IPS-NIHi7 (cell line): Measurements from ENCODE around the gene GLI1.
"Not testable (repeated sequence)": the region's sequence is repeated elsewhere in the genome, so short reads cannot be mapped to it uniquely, and the experiment has no call there.

Experiments used
- DNase-seq: peaks from one replicate; pipeline ENCODE4 v3.0.0; 2012; ENCODE audit warnings: mixed read lengths; ENCODE audit errors: extremely low spot score

GLI1 gene

DNA sequence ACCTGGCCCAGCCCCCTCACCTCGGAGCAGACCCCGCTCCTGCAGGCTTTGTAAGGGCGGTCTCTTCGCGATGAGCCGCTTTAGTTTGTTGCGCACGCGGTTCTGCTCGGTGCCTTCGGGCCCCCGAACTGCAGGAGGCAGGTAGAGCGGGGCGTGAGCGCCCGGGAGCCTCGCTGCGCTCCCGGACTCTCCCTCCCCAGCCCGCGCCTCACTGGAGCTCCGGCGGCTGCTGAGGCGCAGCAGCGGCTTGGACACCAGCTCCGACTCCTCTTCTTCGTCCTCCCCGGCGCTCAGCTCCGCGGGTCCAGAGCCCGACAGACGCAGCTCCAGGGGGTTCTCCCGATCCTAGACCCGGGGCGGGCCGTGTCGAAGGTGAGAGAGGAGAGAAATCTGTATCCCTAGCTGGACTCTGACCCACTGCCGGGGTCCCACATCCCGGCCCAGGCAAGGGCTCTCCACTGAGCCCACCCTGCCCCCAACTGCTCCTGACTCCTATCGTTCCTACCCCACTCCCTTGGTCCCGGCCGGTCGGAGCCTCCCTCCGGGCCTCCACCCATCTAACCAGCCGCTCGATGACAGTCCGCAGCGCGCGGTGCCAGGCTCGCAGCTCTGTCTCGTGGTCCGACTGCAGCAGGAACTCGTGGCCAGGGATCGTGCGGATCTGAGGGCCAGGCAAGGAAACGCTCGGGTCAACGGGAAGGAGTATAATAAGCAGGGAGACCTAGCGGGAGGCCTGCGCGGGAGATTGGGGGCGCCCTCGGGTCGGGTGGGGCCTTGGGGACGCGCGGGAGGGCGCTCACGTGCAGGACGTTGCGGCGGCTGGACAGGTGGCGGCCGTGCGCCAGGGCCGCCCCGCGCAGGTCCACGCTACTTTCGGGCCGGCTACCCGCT, 15.9 kb downstream of the GLI1 start:
- peak; percentile 55 for DNase-seq

DNA sequence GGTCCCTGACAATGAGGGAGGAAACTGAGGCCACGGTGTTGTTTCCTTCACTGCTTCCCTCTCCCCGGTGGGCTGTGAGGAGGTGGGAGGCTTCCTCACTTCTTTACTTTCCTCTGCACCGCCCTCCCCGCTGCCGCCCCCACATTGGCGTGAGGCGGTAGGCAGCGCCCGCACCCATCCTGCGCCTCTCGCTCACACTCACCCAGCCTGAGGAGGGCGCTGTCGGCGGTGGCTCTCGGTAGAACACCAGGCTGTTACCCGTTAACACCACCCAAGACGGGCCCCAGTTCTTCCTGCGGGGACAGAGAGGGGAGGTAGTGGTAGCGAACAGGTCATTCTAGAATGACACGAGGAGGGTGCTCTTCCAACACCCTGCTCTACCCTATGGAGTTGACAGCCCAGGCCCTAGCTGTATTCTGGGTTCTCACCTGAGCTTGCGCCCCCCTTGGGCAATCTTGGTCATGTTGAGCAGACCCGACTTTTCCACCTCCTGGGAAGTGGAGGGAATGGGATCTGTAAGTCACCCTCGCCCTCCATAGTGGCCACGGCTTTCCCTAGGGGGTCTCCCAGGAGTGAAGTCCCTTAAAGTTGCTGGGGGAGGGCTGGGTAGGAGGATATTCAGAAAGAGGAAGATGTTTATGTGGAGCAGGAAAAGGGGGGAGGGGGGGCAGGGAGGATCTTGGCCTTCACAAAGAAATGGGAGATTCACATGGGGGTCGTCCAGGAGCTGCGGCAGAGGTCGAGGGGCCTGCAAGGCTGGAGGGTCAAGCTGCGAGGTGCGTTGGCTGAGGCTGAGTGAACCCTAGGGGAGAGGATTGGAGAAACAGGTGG, 16.8 kb downstream of the GLI1 start:
- peak; percentile 56 for DNase-seq

DNA sequence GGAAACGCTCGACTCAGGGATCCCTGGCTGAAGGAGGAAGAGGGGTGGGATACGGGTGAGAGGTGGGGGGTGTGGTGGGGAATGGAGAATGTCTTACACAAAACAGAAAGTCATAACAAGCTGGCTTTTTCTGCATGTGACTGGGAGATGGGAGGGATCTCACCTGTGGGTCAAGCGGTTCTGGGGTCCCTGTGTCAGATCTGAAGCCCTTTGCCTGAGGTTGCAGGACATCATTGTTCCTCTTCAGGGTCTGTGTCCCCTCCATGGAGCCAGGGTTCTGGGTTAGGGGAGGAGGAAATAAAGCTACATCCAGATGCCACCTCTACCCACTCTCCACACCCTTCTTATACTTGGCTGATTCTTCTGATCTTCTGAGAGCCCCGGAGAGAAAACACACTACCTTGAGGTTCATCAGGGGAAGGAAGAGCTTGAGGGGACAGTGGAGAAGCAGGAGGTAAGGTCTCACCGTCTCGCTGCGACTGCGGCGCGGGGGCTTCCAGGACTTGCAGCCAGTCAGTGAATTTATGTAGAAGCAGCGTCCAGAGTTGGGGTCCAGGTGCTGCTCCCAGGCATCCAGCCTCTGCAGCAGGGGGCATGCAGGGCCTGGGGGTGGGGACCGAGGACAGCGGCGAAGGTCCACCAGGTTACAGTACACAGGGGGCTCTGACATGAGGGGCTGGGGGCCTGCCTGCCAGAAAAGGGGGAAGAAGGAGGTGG, 17.6 kb downstream of the GLI1 start:
- no peak for DNase-seq

DNA sequence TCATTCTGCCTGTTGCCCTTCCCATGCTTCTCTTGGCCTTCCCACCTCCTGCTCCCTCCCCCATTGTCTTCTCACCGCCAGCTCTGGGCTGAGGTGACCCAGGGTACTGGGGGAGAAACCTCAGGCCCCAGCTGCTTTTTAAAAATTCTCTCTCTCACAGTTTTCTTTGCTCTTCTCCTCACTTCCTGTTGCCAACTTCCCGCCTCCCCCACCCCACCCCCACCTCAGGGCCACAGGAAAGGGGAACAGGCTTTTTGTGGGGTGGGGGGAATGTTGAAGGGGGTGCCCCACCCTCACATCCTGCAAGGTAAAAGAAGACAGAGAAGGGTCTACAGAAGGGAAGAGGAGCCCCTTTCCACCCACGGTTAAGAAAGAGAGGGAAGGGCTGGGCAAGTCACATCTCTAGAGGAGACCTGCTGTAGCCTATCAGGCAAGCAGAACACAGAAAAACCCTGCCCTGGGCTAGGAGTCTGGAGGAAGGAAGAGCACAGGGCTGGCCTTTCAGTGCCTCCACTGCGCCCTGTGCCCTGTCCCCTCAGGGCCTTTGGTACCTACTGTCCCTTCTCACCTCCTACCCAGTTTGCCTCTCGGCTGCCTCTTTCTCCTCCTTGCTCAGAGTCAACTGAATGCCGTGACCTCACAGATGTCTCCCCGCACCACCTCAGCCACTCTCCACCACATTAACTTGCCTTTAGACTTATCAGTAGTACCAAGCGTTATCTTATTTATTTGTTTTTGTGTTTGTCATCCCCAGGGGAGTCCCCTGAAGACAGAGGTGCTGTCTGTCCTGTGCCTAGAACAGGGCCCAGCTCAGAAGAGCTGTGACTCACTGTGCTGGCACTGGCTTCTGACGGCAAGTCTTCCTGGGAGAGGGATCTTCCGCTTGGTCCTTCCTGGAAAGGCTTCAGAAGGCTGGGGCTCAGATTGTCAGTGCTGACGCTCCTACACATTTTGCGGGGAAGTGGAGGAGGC, 18.4 kb downstream of the GLI1 start:
- DNase-seq: no peak

DNA sequence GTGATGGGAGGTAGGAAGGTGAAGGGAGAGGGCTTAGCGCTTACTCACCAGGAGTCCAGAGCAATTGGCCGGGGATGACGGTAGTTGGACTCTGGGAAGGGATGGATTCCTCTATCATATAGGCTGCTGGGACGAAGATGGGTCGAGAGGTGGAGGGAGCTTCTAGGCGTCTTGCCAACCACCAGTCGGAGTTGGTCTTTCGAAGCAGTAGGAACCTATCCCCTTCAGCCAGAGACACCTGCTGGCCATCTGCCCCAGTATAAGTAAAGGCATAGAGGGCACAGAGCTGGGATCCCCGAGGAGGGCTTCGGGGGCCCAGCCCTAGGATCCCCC, 19.4 kb downstream of the GLI1 start:
- DNase-seq: no peak

DNA sequence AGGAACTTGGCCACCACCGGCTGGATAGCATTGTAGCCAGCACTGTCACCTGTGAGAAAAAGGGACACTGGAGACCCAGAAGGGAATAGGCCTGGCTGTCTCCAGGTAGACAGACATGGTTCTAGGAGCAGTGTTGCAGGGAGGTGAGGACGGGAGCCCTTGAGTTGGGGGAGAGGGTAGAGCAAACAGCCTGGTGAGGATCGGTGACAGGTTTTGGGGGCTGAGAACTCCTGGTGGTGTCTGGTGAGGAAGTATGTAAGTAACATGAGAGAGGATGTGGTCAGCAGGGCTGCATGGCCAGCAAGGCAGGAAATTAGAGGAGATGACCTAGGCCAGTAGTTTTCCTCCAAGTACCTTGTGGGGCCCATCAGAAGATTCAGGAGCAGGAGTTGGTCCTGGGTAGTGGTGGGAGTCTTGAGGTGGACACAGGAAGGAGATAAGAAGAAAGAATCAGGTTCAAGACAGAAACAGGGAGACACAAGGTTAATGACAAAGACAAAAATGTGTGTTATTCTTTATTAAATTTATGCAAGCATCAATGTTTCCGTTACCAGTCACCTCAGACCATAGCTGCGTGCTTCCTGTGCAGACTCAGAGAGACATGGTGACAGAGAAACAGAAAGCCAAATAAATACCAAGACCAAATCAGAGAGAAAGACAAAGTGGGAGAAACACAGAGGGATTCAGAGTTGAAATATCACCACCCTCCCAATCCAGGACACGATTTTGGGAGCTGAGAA, 20.0 kb downstream of the GLI1 start, which contains the start of gene ARHGAP9:
ARHGAP9 (minus strand) TSS at position 491 of the 740 bp plus-strand sequence; CDS start at position 31, 460 bp downstream.
- DNase-seq: no peak

DNA sequence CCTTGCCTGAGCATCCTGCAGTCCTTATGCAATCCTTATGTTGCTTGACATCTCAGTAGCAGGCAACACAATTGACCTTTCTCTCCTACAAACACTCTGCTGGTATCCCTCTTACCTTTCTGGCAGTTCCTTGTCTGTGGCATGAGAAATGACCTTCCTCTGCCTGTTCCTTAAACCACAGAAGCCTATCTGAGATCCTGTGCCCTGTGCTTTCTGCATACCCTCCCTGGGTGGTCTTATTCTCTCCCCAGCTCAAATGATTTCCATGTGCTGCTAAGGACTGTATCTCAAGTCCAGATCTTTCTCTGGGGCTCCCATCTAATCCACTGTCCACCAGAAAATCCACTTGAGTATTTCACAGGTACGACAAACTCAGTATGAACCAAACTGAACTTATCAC, 22.1 kb downstream of the GLI1 start:
- DNase-seq: no peak

DNA sequence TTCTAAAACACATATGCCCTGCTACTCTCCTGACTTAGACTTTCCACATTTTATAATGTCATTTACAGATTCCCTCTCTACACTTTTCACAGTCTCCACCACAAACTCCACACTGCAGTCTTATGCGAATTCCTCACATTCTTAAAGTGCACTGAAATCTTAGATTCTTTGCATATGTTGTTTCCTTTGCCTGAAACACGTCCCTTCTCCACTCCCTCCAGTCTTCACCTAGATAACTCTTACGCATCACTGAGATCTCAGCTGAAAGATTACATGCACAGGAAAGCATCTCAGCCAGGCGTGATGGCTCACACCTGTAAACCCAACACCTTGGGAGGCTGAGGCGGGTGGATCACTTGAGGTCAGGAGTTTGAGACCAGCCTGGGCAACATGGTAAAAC, 23.9 kb downstream of the GLI1 start:
- DNase-seq: no peak

DNA sequence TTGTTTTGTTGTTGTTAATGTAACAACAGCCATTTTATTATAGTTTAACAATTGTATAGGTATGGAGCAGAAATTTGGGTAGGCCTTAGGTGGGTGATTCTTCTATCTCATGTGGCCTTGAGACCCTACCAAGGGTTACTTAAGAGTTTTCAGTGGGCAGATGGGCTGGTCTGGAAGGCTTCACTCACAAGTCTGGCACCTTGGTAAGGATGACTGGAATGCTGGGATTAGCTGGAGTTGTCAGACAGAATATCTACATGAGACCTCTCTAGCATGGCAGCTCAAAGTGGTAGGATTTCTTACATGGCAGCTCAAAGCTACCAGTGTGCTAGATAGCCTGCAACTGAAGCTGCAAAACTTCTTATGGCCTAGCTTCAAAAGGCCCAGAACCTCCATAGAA, 26.1 kb downstream of the GLI1 start:
- no peak for DNase-seq

DNA sequence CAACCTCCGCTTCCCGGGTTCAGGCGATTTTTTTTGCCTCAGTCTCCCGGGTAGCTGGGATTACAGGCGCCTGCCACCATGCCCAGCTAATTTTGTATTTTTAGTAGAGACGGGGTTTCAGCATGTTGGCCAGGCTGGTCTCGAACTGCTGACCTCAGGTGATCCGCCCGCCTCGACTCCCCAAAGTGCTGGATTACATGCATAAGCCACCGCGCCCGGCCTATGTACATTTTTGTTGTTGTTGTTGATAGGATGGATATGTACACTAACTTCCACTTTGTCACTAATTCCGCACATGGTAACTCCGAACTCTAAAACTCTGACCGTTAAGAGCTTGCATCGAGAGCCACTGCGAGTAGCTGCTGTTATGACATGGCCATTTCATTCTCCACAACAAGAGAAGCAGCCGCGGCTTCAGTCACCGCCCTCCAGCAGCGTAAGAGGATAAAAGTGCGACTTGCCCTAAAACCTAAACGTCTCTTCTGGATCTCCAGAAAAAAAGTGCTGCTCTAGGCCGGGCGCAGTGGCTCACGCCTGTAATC, 27.5 kb downstream of the GLI1 start:
- no peak for DNase-seq

DNA sequence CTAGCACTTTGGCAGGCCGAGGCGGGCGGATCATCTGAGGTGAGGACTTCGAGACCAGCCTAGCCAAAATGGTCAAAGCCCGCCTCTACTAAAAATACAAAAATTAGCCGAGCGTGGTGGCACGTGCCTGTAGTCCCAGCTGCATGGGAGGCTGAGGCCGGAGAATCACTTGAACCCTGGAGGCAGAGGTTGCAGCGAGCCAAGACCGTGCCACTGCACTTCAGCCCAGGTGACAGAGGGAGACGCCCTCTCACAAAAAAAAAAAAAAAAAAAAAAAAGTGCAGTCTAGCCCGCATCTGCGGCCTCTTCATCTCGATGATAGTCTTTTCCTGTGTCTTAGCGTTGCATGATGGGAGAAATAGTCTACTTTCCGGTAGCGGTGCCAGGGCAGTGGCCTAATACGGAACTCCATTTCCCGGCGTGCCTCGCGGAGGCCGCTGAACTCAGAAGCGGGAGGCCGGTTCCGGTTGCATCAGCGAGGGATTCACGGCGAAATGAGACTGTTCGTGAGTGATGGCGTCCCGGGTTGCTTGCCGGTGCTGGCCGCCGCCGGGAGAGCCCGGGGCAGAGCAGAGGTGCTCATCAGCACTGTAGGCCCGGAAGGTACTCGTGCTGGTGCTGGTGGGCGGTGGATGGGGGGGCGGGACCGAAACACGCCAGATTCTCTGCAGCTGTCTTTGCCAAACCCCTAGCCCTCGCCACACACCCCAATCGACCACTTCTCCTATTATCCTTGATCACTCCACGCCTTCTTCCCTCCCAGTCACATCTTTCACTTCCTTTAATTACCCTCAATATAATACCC, 28.2 kb downstream of the GLI1 start, which contains the start of gene MARS1:
MARS1 (plus strand) TSS at position 472 of the 805 bp plus-strand sequence; CDS start at position 495, 23 bp downstream.
- DNase-seq: peak; percentile 92

DNA sequence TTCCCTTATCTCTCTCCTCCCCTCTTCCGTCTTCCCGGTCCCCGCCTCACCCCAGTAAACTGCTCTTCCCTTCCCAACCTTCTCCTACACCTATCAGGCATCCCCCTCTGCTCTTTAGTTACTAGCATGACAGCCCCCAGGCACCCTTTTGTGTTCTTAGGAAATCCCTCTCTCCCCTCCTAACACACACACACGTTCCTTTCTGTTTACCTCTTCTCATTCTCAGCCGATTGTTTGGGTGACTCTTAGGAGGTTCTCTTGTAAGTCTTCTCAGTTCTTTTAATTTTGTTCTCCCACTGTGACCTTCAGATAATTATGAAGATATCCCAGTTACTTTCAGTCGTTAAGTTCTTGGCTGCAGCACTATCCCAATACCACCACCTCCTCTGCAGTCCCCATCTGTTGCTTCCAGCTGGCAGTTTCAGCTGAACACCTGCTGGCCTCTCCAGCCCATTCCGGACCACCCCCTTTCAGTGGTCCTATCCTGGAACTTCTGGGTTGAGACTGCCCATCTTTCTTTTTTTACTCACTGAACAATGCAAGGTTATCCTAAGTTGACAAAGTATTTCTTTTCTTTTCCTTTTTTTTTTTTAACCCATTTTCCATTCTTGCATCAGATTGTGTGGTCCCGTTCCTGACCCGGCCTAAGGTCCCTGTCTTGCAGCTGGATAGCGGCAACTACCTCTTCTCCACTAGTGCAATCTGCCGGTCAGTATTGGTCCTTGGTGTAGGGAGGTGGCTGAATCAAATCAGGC, 29.0 kb downstream of the GLI1 start:
- no peak for DNase-seq

DNA sequence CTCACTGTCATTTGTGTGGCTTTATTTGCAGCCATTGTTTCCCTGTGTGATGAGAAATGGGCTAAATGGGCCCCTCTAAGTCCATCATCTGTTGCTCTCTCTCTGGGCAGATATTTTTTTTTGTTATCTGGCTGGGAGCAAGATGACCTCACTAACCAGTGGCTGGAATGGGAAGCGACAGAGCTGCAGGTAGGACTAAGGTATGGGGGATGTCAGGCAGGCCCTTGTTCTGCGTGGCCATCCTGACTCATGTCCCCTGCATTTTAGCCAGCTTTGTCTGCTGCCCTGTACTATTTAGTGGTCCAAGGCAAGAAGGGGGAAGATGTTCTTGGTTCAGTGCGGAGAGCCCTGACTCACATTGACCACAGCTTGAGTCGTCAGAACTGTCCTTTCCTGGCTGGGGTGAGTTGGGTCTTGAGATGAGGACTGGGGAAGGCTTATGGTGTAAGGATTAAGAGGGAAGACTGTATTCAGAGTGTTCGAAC, 29.6 kb downstream of the GLI1 start:
- DNase-seq: no peak

DNA sequence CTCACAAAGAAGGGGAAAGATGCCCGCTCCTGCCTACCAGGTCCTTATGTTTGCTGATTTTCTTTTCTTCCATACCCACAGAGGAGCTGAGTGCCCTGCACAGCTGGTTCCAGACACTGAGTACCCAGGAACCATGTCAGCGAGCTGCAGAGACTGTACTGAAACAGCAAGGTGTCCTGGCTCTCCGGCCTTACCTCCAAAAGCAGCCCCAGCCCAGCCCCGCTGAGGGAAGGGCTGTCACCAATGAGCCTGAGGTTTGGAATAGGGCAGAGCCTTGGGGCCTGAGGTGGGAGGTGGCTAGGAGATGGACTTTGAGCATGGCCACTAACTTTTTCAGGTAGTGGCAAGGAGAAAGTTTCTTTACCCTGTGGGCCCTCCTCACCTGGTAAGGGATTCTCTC, 30.5 kb downstream of the GLI1 start:
- DNase-seq: no peak

DNA sequence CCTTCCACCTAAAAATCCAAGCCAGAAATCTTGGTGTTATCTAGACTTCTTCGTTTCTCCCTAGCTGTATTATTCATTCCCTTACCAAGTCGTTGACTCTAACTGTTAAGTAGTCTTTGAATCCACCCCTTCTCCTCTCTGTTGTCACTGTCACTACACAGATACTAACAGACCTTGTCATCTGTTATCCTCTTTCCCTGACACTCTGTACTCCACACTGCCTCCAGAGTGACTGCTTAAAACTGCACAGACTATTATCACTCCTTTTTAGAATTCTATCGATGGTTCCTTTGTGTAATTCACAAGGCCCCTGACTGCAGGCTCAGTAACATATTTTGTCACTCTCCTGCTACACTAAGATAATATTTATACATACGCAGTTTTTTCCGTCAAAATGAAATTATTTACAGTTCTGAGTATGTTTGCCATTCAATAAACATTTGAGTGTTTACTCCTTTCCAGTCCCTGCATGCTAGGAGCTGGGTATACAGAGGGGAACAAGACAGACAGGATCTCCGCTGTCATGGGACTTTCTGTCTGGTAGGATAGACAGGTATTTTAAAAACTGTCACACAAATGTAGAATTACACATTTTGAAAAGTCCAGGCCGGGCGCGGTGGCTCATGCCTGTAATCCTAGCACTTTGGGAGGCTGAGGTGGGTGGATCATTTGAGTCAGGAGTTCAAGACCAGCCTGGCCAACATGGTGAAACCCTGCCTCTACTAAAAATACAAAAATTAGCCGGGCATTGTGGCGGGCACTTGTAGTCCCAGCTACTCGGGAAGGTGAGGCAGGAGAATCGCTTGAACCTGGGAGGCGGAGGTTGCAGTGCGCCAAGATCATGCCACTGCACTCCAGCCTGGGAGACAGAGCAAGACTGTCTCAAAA, 32.1 kb downstream of the GLI1 start:
- no peak for DNase-seq

DNA sequence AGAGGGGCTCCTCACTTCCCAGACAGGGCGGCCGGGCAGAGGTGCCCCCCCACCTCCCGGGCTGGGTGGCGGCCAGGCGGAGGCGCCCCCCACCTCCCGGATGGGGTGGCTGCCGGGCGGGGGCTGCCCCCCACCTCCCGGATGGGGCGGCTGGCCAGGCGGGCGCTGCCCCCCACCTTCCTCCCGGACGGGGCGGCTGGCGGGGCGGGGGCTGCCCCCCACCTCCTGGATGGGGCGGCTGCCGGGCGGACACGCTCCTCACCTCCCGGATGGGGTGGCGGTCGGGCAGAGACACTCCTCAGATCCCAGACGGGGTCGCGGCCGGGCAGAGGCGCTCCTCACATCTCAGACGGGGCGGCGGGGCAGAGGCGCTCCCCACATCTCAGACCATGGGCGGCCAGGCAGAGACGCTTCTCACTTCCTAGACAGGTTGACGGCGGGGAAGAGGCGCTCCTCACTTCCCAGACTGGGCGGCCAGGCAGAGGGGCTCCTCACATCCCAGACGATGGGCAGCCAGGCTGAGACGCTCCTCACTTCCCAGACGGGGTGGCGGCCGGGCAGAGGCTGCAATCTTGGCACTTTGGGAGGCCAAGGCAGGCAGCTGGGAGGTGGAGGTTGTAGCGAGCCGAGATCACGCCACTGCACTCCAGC, 35.6 kb downstream of the GLI1 start:
- not testable (repeated sequence) for DNase-seq

DNA sequence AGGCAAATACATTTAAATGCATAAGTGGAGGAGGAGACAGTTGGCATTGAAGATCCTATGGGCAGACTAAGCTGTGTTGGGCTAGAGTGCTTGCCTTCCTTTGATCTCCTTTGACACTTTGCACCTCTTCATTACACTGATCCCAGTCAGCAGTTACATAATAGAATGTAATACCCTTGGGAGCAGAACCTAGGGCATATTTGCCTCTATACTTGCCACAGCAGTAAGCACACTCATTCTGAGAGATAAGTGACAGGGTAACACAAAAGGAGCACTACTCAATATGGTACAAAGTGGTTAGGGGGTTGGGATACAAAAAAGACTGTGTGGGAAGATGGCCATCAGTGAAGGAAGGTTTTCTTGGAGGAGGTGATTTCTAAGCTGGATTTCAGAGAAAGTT, 37.2 kb downstream of the GLI1 start:
- DNase-seq: no peak
